ENCODE results near the gene PEA15. TPM values are rescaled to one million over a fixed set of nuclear protein-coding genes. Genes with fewer than 3 reads are reported as not detected.

PEA15 gene
- total and polyA plus RNA-seq, 2 experiments from 2014 or later: 368 to 638 TPM

DNA sequence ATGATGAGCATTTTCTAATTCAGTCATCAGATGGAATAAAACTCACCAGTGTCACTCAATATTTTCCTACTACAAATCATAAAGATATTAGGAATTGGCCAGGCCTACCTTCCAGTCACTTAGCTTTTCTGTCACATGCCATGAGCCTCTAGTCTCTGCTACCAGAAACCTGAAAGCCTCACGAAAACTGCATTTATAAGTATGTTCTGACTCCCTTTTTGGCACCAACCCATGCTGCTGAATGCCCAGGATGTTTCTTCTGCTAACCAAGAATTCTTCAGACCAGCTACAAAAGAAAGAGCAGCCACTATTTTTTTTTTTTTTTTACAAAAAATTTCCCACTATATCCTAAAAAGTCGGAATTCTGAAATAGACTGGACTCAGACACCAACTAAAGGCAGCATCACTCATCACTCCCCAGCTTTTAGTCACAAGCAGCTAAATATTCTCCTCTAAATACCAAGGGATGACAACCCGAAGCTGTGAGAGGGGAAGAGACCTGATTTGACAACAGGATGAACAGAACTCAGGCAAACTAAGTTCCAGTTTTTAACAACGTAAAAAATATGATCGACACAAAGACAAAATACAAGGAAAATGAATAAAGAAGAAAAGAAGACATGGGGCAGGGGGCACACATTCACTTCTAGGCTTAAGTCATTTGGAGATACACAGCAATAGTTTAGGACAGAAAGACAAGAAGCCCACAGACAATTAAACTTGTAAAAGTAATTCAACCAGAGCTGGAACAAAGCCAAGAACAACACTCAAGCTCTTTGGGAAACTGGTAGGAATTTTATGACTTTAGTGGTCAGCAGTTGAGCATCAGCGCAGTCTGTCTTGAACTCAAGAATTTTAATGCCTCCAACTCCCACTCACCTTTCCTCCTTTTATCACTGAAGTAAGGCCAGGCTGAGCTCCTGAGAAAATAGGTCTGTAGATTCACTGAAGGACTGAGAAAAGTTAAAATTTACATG lies 55.5 kb downstream of the PEA15 start:
- H3K9me2 ChIP-seq (ENCODE audit: insufficient read depth): no peaks in the 10 kb centered on the region
- H3K4me1 ChIP-seq (ENCODE audit: insufficient read depth): peaks cover 38% of the 10 kb centered on the region
- WGBS, 2 experiments (ENCODE audit: low coverage in 1 of 2, low lambda C conversion rate in 2 of 2, missing lambda C conversion rate in 2 of 2): 33 to 47% methylated on average over 6 of the region's 6 CpGs
- H3F3A ChIP-seq (ENCODE audit: insufficient read depth): peaks cover 33% of the 10 kb centered on the region
- H2AFZ ChIP-seq: no peak overlapping the region
- no peaks in the 10 kb centered on the region for H3K27me3 ChIP-seq (replicated peaks; ENCODE audit: insufficient read depth)
- H4K20me1 ChIP-seq (ENCODE audit: insufficient read depth): peaks cover 21% of the 10 kb centered on the region
- peak; percentile 82 for DNase-seq
- H3K4me3 ChIP-seq: peak overlapping the region; percentile 98
- H3K27ac ChIP-seq: peak overlapping the region; percentile 93
- no peak for TF ChIP-seq EZH2 (IDR thresholded peaks at IDR 0.05; ENCODE audit: insufficient read depth, poor library complexity, severe bottlenecking)
- TF ChIP-seq EZH2phosphoT487 (IDR thresholded peaks at IDR 0.05; ENCODE audit: insufficient read depth, low read depth): no peak
- H3K9ac ChIP-seq: peak overlapping the region; percentile 98
- peak overlapping the region; percentile 100 for H3K4me2 ChIP-seq (ENCODE audit: unreplicated experiment)
- no peaks in the 10 kb centered on the region for H3K36me3 ChIP-seq (ENCODE audit: low read depth)
- peaks cover 65% of the 10 kb centered on the region for H3K79me2 ChIP-seq (ENCODE audit: insufficient read depth)
- no peaks in the 10 kb centered on the region for H3K9me3 ChIP-seq (ENCODE audit: low read depth)
- in situ Hi-C loops (cut with MboI): no loop called here

- H3K27me3 ChIP-seq (replicated peaks; ENCODE audit: insufficient read depth): no peaks in the 10 kb centered on the region
- H2AFZ ChIP-seq: peak overlapping the region; percentile 68
- peaks cover 15% of the 10 kb centered on the region for H4K20me1 ChIP-seq (ENCODE audit: insufficient read depth)
- peak; percentile 89 for DNase-seq
- peak overlapping the region; percentile 98 for H3K4me3 ChIP-seq
- peak overlapping the region; percentile 93 for H3K27ac ChIP-seq
- 0 to 1% methylated on average over 8 of the region's 8 CpGs for WGBS, 2 experiments (ENCODE audit: low coverage in 1 of 2, low lambda C conversion rate in 2 of 2, missing lambda C conversion rate in 2 of 2)
- in situ Hi-C loops (cut with MboI): no loop called here
- H3K36me3 ChIP-seq (ENCODE audit: low read depth): no peaks in the 10 kb centered on the region
- peak overlapping the region; percentile 98 for H3K9ac ChIP-seq
- peaks cover 33% of the 10 kb centered on the region for H3K4me1 ChIP-seq (ENCODE audit: insufficient read depth)
- H3F3A ChIP-seq (ENCODE audit: insufficient read depth): peaks cover 28% of the 10 kb centered on the region
- H3K9me2 ChIP-seq (ENCODE audit: insufficient read depth): no peaks in the 10 kb centered on the region
- peaks cover 58% of the 10 kb centered on the region for H3K79me2 ChIP-seq (ENCODE audit: insufficient read depth)
- peak overlapping the region; percentile 100 for H3K4me2 ChIP-seq (ENCODE audit: unreplicated experiment)
- no peaks in the 10 kb centered on the region for H3K9me3 ChIP-seq (ENCODE audit: low read depth)
- TF ChIP-seq EZH2phosphoT487 (IDR thresholded peaks at IDR 0.05; ENCODE audit: insufficient read depth, low read depth) (no peak), EZH2 (IDR thresholded peaks at IDR 0.05; ENCODE audit: insufficient read depth, poor library complexity, severe bottlenecking) (no peak)
Measured at GRCh38 chr1:160261556-160261892, 56.3 kb downstream of the PEA15 start.

- Histone ChIP-seq H3K9me2 (ENCODE audit: insufficient read depth) (no peaks in the 10 kb centered on the region), H4K20me1 (ENCODE audit: insufficient read depth) (peaks cover 11% of the 10 kb centered on the region; the same call in 1 of the 2 replicates), H3K9ac (peak within 1 kb of the TSS; percentile 98), H3K27ac (peak within 1 kb of the TSS; percentile 93), H3K27me3 (replicated peaks; ENCODE audit: insufficient read depth) (no peaks in the 10 kb centered on the region), H3F3A (ENCODE audit: insufficient read depth) (peaks cover 22% of the 10 kb centered on the region), H3K79me2 (ENCODE audit: insufficient read depth) (peaks cover 54% of the 10 kb centered on the region), H3K36me3 (ENCODE audit: low read depth) (no peaks in the 10 kb centered on the region), H2AFZ (peak within 1 kb of the TSS; percentile 99), H3K4me2 (ENCODE audit: unreplicated experiment) (peak within 1 kb of the TSS; percentile 100), H3K4me1 (ENCODE audit: insufficient read depth) (peaks cover 27% of the 10 kb centered on the region), H3K4me3 (peak within 1 kb of the TSS; percentile 98), H3K9me3 (ENCODE audit: low read depth) (no peaks in the 10 kb centered on the region)
- WGBS, 2 experiments (ENCODE audit: low coverage in 1 of 2, low lambda C conversion rate in 2 of 2, missing lambda C conversion rate in 2 of 2): 1% methylated on average over 41 to 66 of the region's 67 CpGs
- in situ Hi-C loops (cut with MboI): no loop called here
- TF ChIP-seq EZH2phosphoT487 (IDR thresholded peaks at IDR 0.05; ENCODE audit: insufficient read depth, low read depth) (no peak), EZH2 (IDR thresholded peaks at IDR 0.05; ENCODE audit: insufficient read depth, poor library complexity, severe bottlenecking) (no peak)
- peak; percentile 100 for DNase-seq
Measured at GRCh38 chr1:160261893-160262794, 57.0 kb downstream of the PEA15 start, which contains the start of gene DCAF8. Gene DCAF8 (minus strand): TSS chr1:160262549. CDS start chr1:160244008, 18,541 bp downstream.

DNA sequence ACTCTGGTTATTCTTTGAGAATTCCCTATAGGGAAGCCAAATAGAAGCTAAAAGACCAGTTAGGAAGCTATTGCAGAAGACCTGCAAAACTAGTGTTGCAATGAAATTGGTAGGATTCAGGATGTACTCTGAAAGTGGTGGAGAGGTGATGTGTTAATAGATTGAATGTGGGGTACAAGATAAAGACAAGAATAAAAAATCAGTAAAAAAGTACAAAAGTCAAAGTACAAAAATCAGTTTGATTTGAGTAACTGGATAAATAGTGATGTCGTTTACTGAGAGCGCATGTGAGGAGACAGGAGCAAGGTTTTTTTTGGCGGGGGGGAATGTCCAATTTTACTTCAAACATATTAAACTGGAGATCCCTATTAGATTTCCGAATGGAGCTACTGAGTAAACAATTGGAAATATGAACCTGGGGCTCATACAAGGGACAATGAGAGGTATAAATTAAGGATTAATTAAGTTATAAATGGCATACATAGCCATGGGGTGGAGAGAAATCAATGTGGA lies 59.7 kb downstream of the PEA15 start:
- DNase-seq: no peak
- 84 to 85% methylated on average over 4 of the region's 4 CpGs for WGBS, 2 experiments (ENCODE audit: low coverage in 1 of 2, low lambda C conversion rate in 2 of 2, missing lambda C conversion rate in 2 of 2)
- Histone ChIP-seq H3K9me2 (ENCODE audit: insufficient read depth) (no peaks in the 10 kb centered on the region), H2AFZ (no peak overlapping the region), H4K20me1 (ENCODE audit: insufficient read depth) (peaks cover 2% of the 10 kb centered on the region; the same call in 1 of the 2 replicates), H3K4me1 (ENCODE audit: insufficient read depth) (peaks cover 21% of the 10 kb centered on the region), H3K9me3 (ENCODE audit: low read depth) (no peaks in the 10 kb centered on the region), H3K27ac (no peak overlapping the region), H3K36me3 (ENCODE audit: low read depth) (no peaks in the 10 kb centered on the region), H3K27me3 (replicated peaks; ENCODE audit: insufficient read depth) (no peaks in the 10 kb centered on the region), H3K9ac (no peak overlapping the region), H3F3A (ENCODE audit: insufficient read depth) (peaks cover 16% of the 10 kb centered on the region), H3K4me2 (ENCODE audit: unreplicated experiment) (no peak overlapping the region), H3K79me2 (ENCODE audit: insufficient read depth) (peaks cover 27% of the 10 kb centered on the region), H3K4me3 (no peak overlapping the region)
- no peak for TF ChIP-seq EZH2 (IDR thresholded peaks at IDR 0.05; ENCODE audit: insufficient read depth, poor library complexity, severe bottlenecking)
- TF ChIP-seq EZH2phosphoT487 (IDR thresholded peaks at IDR 0.05; ENCODE audit: insufficient read depth, low read depth): no peak
- in situ Hi-C loops (cut with MboI): no loop called here

Other genes starting within 250 kb of the PEA15 start
- 4.8 and 5.5 TPM in 2 replicates for gene PIGM, start 173.4 kb upstream of the PEA15 start, total RNA-seq (2014; rRNA removed; shearing (Covaris generic))
- gene PIGM, start 173.4 kb upstream of the PEA15 start, polyA plus RNA-seq (2016; fragmentation: Nextera tagmentation; extraction: Ambion mirVana): 5.4 and 5.7 TPM in 2 replicates
- not detected in 2 replicates for gene KCNJ10, start 135.2 kb upstream of the PEA15 start, total RNA-seq (2014; rRNA removed; shearing (Covaris generic))
- gene KCNJ10, start 135.2 kb upstream of the PEA15 start, polyA plus RNA-seq (2016; fragmentation: Nextera tagmentation; extraction: Ambion mirVana): not detected in 2 replicates
- gene KCNJ9, start 123.8 kb upstream of the PEA15 start, total RNA-seq (2014; rRNA removed; shearing (Covaris generic)): 0.13 TPM in 1 of 2 replicates, not detected in the other
- gene KCNJ9, start 123.8 kb upstream of the PEA15 start, polyA plus RNA-seq (2016; fragmentation: Nextera tagmentation; extraction: Ambion mirVana): not detected in 2 replicates
- 43.3 and 52.2 TPM in 2 replicates for gene IGSF8, start 106.8 kb upstream of the PEA15 start, total RNA-seq (2014; rRNA removed; shearing (Covaris generic))
- 32.9 and 34.6 TPM in 2 replicates for gene IGSF8, start 106.8 kb upstream of the PEA15 start, polyA plus RNA-seq (2016; fragmentation: Nextera tagmentation; extraction: Ambion mirVana)
- 0.11 and 0.13 TPM in 2 replicates for gene ATP1A2, start 89.6 kb upstream of the PEA15 start, total RNA-seq (2014; rRNA removed; shearing (Covaris generic))
- 0.14 and 0.30 TPM in 2 replicates for gene ATP1A2, start 89.6 kb upstream of the PEA15 start, polyA plus RNA-seq (2016; fragmentation: Nextera tagmentation; extraction: Ambion mirVana)
- not detected in 2 replicates for gene ATP1A4, start 53.8 kb upstream of the PEA15 start, total RNA-seq (2014; rRNA removed; shearing (Covaris generic))
- not detected in 2 replicates for gene ATP1A4, start 53.8 kb upstream of the PEA15 start, polyA plus RNA-seq (2016; fragmentation: Nextera tagmentation; extraction: Ambion mirVana)
- 0.11 and 0.51 TPM in 2 replicates for gene CASQ1, start 14.8 kb upstream of the PEA15 start, total RNA-seq (2014; rRNA removed; shearing (Covaris generic))
- gene CASQ1, start 14.8 kb upstream of the PEA15 start, polyA plus RNA-seq (2016; fragmentation: Nextera tagmentation; extraction: Ambion mirVana): 0.10 TPM in 1 of 2 replicates, not detected in the other
- gene DCAF8, start 57.2 kb downstream of the PEA15 start, total RNA-seq (2014; rRNA removed; shearing (Covaris generic)): 58.9 and 79.7 TPM in 2 replicates
- 78.9 and 80.4 TPM in 2 replicates for gene DCAF8, start 57.2 kb downstream of the PEA15 start, polyA plus RNA-seq (2016; fragmentation: Nextera tagmentation; extraction: Ambion mirVana)
- 48.4 and 52.4 TPM in 2 replicates for gene PEX19, start 79.7 kb downstream of the PEA15 start, total RNA-seq (2014; rRNA removed; shearing (Covaris generic))
- gene PEX19, start 79.7 kb downstream of the PEA15 start, polyA plus RNA-seq (2016; fragmentation: Nextera tagmentation; extraction: Ambion mirVana): 38.9 and 43.9 TPM in 2 replicates
- gene COPA, start 137.9 kb downstream of the PEA15 start, total RNA-seq (2014; rRNA removed; shearing (Covaris generic)): 212 and 214 TPM in 2 replicates
- gene COPA, start 137.9 kb downstream of the PEA15 start, polyA plus RNA-seq (2016; fragmentation: Nextera tagmentation; extraction: Ambion mirVana): 194 and 200 TPM in 2 replicates
- gene NCSTN, start 138.0 kb downstream of the PEA15 start, total RNA-seq (2014; rRNA removed; shearing (Covaris generic)): 104 and 110 TPM in 2 replicates
- 138 and 147 TPM in 2 replicates for gene NCSTN, start 138.0 kb downstream of the PEA15 start, polyA plus RNA-seq (2016; fragmentation: Nextera tagmentation; extraction: Ambion mirVana)
- gene NHLH1, start 161.7 kb downstream of the PEA15 start, total RNA-seq (2014; rRNA removed; shearing (Covaris generic)): not detected in 2 replicates
- 0.16 and 0.31 TPM in 2 replicates for gene NHLH1, start 161.7 kb downstream of the PEA15 start, polyA plus RNA-seq (2016; fragmentation: Nextera tagmentation; extraction: Ambion mirVana)
- not detected in 2 replicates for gene VANGL2, start 195.2 kb downstream of the PEA15 start, total RNA-seq (2014; rRNA removed; shearing (Covaris generic))
- gene VANGL2, start 195.2 kb downstream of the PEA15 start, polyA plus RNA-seq (2016; fragmentation: Nextera tagmentation; extraction: Ambion mirVana): not detected in 2 replicates

Data from GM23248 (cell line).